T-helper 1 cell (primary cell): ENCODE results near the gene N4BP2L2.

ENCODE experiments used
- DNase-seq, 5 donors: peaks; one replicate each; pipeline ENCODE4 v3.0.0-alpha.2; 2012 to 2020

N4BP2L2 gene

GRCh38 chr13:32528358-32528757 is 10.2 kb downstream of the N4BP2L2 start:
- DNase-seq: no peak

- no peak for DNase-seq
Measured at GRCh38 chr13:32527151-32527550, 11.4 kb downstream of the N4BP2L2 start.

- no peak for DNase-seq
Measured at GRCh38 chr13:32525766-32526165, 12.8 kb downstream of the N4BP2L2 start.

- DNase-seq: no peak
Measured at GRCh38 chr13:32515246-32515645, 23.3 kb downstream of the N4BP2L2 start.

- no peak for DNase-seq
Measured at GRCh38 chr13:32511482-32511881, 27.1 kb downstream of the N4BP2L2 start.

GRCh38 chr13:32504876-32505275 is 33.7 kb downstream of the N4BP2L2 start:
- no peak for DNase-seq

GRCh38 chr13:32504263-32504662 is 34.3 kb downstream of the N4BP2L2 start:
- no peak for DNase-seq

GRCh38 chr13:32503727-32504126 is 34.9 kb downstream of the N4BP2L2 start:
- no peak for DNase-seq

GRCh38 chr13:32501064-32501463 is 37.5 kb downstream of the N4BP2L2 start:
- no peak for DNase-seq

- DNase-seq: no peak
Measured at GRCh38 chr13:32499538-32500210, 38.9 kb downstream of the N4BP2L2 start.

- no peak for DNase-seq
Measured at GRCh38 chr13:32497589-32497988, 41.0 kb downstream of the N4BP2L2 start.

- DNase-seq: no peak
Measured at GRCh38 chr13:32496599-32497160, 41.9 kb downstream of the N4BP2L2 start.

GRCh38 chr13:32495841-32496240 is 42.8 kb downstream of the N4BP2L2 start:
- no peak for DNase-seq

GRCh38 chr13:32495429-32495828 is 43.2 kb downstream of the N4BP2L2 start:
- no peak for DNase-seq

GRCh38 chr13:32491028-32491427 is 47.6 kb downstream of the N4BP2L2 start:
- no peak for DNase-seq

- DNase-seq: no peak
Measured at GRCh38 chr13:32476892-32477291, 61.7 kb downstream of the N4BP2L2 start.

- DNase-seq: no peak
Measured at GRCh38 chr13:32476021-32476731, 62.4 kb downstream of the N4BP2L2 start.

- no peak for DNase-seq
Measured at GRCh38 chr13:32474999-32475792, 63.4 kb downstream of the N4BP2L2 start.

- no peak for DNase-seq
Measured at GRCh38 chr13:32473650-32474049, 64.9 kb downstream of the N4BP2L2 start.

GRCh38 chr13:32472194-32472621 is 66.4 kb downstream of the N4BP2L2 start:
- peak in 1 of 5 donors; percentile 61 for DNase-seq

- DNase-seq: no peak
Measured at GRCh38 chr13:32471187-32471922, 67.2 kb downstream of the N4BP2L2 start.

GRCh38 chr13:32468502-32469142 is 70.0 kb downstream of the N4BP2L2 start:
- DNase-seq: no peak
